HepG2 (cell line): Measurements from ENCODE around the gene INSYN2B.

Source experiments
- BRCA1 ChIP-seq: sonication (generic); formaldehyde crosslinking; IDR thresholded peaks from 2 replicates; pipeline ENCODE4 v1.4.0; 2020; ENCODE audit warnings: missing genetic modification reagents
- EZH2 ChIP-seq: conservative IDR thresholded peaks from 2 replicates; pipeline ENCODE4 v1.6.1; 2012; ENCODE audit warnings: mild to moderate bottlenecking, low read depth, low read length, moderate library complexity
- FOXM1 ChIP-seq: sonication (generic); formaldehyde crosslinking; IDR thresholded peaks from 2 replicates; pipeline ENCODE4 v1.5.0; 2020; ENCODE audit warnings: missing genetic modification reagents
- HCFC1 ChIP-seq: fragments of 150-350 bp; IDR thresholded peaks from 2 replicates; pipeline ENCODE4 v1.6.1; 2014; ENCODE audit warnings: low read depth, low read length
- ZNF562 ChIP-seq: sonication (generic); formaldehyde crosslinking; IDR thresholded peaks from 2 replicates; pipeline ENCODE4 v1.8.0; 2022; ENCODE audit warnings: missing genetic modification reagents, borderline replicate concordance
- TF ChIP-seq, protein P1 (sequence below), 2 experiments: IDR thresholded peaks; 2 replicates each; pipeline ENCODE4 v1.6.1; 2011 to 2012; ENCODE audit warnings: low read length in 2 of 2, borderline replicate concordance in 1 of 2, low read depth in 1 of 2, mild to moderate bottlenecking in 1 of 2, moderate library complexity in 1 of 2
- TF ChIP-seq, protein P2 (sequence below): sonication (generic); formaldehyde crosslinking; IDR thresholded peaks from 2 replicates; pipeline ENCODE4 v1.4.0; 2020; ENCODE audit warnings: missing genetic modification reagents
- TF ChIP-seq, protein P3 (sequence below): sonication (generic); formaldehyde crosslinking; IDR thresholded peaks from 2 replicates; pipeline ENCODE4 v1.5.0; 2020; ENCODE audit warnings: mild to moderate bottlenecking, missing genetic modification reagents, moderate library complexity

DNA sequence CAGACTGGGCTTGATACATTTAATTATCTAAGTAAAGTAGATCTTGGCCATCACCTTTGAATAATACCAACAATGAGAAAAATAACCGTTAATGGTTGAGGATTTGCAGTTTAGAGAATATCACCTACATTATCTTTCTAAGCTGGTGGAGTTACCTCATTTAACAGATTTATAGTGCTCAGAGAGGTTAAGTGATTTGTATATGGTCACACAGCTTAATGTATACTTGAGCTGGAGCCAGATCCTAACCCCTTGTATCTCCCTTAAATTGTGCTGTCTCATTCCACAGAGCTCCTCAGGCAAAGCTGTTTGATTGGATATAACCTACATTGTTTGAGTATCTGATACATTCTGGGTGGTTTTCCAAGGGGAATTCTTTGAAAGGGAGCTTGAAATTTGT is 57.8 kb downstream of the INSYN2B start:
- TF ChIP-seq, protein P1, sequence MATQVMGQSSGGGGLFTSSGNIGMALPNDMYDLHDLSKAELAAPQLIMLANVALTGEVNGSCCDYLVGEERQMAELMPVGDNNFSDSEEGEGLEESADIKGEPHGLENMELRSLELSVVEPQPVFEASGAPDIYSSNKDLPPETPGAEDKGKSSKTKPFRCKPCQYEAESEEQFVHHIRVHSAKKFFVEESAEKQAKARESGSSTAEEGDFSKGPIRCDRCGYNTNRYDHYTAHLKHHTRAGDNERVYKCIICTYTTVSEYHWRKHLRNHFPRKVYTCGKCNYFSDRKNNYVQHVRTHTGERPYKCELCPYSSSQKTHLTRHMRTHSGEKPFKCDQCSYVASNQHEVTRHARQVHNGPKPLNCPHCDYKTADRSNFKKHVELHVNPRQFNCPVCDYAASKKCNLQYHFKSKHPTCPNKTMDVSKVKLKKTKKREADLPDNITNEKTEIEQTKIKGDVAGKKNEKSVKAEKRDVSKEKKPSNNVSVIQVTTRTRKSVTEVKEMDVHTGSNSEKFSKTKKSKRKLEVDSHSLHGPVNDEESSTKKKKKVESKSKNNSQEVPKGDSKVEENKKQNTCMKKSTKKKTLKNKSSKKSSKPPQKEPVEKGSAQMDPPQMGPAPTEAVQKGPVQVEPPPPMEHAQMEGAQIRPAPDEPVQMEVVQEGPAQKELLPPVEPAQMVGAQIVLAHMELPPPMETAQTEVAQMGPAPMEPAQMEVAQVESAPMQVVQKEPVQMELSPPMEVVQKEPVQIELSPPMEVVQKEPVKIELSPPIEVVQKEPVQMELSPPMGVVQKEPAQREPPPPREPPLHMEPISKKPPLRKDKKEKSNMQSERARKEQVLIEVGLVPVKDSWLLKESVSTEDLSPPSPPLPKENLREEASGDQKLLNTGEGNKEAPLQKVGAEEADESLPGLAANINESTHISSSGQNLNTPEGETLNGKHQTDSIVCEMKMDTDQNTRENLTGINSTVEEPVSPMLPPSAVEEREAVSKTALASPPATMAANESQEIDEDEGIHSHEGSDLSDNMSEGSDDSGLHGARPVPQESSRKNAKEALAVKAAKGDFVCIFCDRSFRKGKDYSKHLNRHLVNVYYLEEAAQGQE (IDR thresholded peaks at IDR 0.05; ENCODE audit: borderline replicate concordance in 1 of 2, low read depth in 1 of 2, low read length in 2 of 2): no peak
- TF ChIP-seq ZNF562 (CRISPR knock-in tag): no peak
- no peak for TF ChIP-seq FOXM1
- no peak for TF ChIP-seq EZH2
- TF ChIP-seq HCFC1: no peak
- TF ChIP-seq BRCA1 (CRISPR knock-in tag): no peak
- TF ChIP-seq, protein P2, sequence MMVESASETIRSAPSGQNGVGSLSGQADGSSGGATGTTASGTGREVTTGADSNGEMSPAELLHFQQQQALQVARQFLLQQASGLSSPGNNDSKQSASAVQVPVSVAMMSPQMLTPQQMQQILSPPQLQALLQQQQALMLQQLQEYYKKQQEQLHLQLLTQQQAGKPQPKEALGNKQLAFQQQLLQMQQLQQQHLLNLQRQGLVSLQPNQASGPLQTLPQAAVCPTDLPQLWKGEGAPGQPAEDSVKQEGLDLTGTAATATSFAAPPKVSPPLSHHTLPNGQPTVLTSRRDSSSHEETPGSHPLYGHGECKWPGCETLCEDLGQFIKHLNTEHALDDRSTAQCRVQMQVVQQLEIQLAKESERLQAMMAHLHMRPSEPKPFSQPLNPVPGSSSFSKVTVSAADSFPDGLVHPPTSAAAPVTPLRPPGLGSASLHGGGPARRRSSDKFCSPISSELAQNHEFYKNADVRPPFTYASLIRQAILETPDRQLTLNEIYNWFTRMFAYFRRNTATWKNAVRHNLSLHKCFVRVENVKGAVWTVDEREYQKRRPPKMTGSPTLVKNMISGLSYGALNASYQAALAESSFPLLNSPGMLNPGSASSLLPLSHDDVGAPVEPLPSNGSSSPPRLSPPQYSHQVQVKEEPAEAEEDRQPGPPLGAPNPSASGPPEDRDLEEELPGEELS (CRISPR knock-in tag): no peak
- TF ChIP-seq, protein P3, sequence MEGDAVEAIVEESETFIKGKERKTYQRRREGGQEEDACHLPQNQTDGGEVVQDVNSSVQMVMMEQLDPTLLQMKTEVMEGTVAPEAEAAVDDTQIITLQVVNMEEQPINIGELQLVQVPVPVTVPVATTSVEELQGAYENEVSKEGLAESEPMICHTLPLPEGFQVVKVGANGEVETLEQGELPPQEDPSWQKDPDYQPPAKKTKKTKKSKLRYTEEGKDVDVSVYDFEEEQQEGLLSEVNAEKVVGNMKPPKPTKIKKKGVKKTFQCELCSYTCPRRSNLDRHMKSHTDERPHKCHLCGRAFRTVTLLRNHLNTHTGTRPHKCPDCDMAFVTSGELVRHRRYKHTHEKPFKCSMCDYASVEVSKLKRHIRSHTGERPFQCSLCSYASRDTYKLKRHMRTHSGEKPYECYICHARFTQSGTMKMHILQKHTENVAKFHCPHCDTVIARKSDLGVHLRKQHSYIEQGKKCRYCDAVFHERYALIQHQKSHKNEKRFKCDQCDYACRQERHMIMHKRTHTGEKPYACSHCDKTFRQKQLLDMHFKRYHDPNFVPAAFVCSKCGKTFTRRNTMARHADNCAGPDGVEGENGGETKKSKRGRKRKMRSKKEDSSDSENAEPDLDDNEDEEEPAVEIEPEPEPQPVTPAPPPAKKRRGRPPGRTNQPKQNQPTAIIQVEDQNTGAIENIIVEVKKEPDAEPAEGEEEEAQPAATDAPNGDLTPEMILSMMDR (CRISPR knock-in tag): no peak
